Common myeloid progenitor, CD34-positive (primary cell): ENCODE data around the gene DPM1.

ENCODE experiments used
- CTCF ChIA-PET: fragments of 350-600 bp; sonication (Branson Sonifier 250); formaldehyde crosslinking; loops from one replicate; lab custom pipeline; 2021; ENCODE audit warnings: antibody characterized with exemption; lab: Charles Lee
- POLR2A ChIA-PET: fragments of 350-600 bp; sonication (Branson Sonifier 250); formaldehyde crosslinking; loops from one replicate; lab custom pipeline; 2021; ENCODE audit warnings: antibody characterized with exemption; lab: Charles Lee
- DNase-seq, 3 donors: peaks; one replicate each; pipeline versions ENCODE4 v3.0.0 to v3.0.0-alpha.2; 2013
- H3K27ac ChIP-seq, 2 experiments: 1 replicate in 1 of 2; 2 replicates in 1 of 2; pipeline ENCODE4 v1.7.0; 2013; ENCODE audit warnings: inconsistent platforms in 2 of 2, low read length in 2 of 2, mild to moderate bottlenecking in 2 of 2, low read depth in 1 of 2, moderate library complexity in 1 of 2; ENCODE audit not compliant: severe bottlenecking in 2 of 2, insufficient read depth in 1 of 2, poor library complexity in 1 of 2
- H3K27me3 ChIP-seq, 5 experiments: replicated peaks in 2 of 5; 1 replicate in 3 of 5; 2 replicates in 2 of 5; pipeline versions ENCODE4 v1.6.1 to v1.7.0; 2013; ENCODE audit warnings: low read length in 4 of 5, mild to moderate bottlenecking in 2 of 5, moderate library complexity in 2 of 5, inconsistent platforms in 1 of 5; ENCODE audit not compliant: insufficient read depth in 5 of 5, control insufficient read depth in 4 of 5
- H3K36me3 ChIP-seq, 4 experiments: 1 replicate in 2 of 4; 2 replicates in 2 of 4; pipeline versions ENCODE4 v1.6.1 to v1.7.0; 2013; ENCODE audit warnings: low read length in 3 of 4, control low read depth in 1 of 4, mild to moderate bottlenecking in 1 of 4; ENCODE audit not compliant: control insufficient read depth in 4 of 4, insufficient read depth in 4 of 4
- H3K4me1 ChIP-seq, 4 experiments: 1 replicate in 3 of 4; 2 replicates in 1 of 4; pipeline versions ENCODE4 v1.6.1 to v1.7.1; 2013; ENCODE audit warnings: low read length in 3 of 4, mild to moderate bottlenecking in 3 of 4, control low read depth in 1 of 4, inconsistent platforms in 1 of 4, moderate library complexity in 1 of 4; ENCODE audit not compliant: control insufficient read depth in 4 of 4, insufficient read depth in 4 of 4; ENCODE audit errors: control extremely low read depth in 1 of 4
- H3K4me3 ChIP-seq, 7 experiments: 1 replicate in 4 of 7; 2 replicates in 3 of 7; pipeline versions ENCODE4 v1.5.1 to v1.7.0; 2013; ENCODE audit warnings: mild to moderate bottlenecking in 7 of 7, low read length in 6 of 7, moderate library complexity in 6 of 7, inconsistent platforms in 2 of 7, low read depth in 2 of 7, control low read depth in 1 of 7; ENCODE audit not compliant: insufficient read depth in 4 of 7, control insufficient read depth in 1 of 7; ENCODE audit errors: extremely low read depth in 1 of 7
- H3K9me3 ChIP-seq, 5 experiments: 1 replicate in 4 of 5; 2 replicates in 1 of 5; pipeline versions ENCODE4 v1.6.1 to v1.7.1; 2013; ENCODE audit warnings: low read length in 4 of 5, mild to moderate bottlenecking in 2 of 5, inconsistent platforms in 1 of 5, low read depth in 1 of 5, moderate library complexity in 1 of 5; ENCODE audit not compliant: control insufficient read depth in 4 of 5, insufficient read depth in 2 of 5; ENCODE audit errors: control extremely low read depth in 1 of 5
- WGBS: methylation state at CpG from one replicate; pipeline ENCODE4 v1.1.5; 2013; ENCODE audit not compliant: insufficient coverage; 5-methylcytosine and 5-hydroxymethylcytosine counted together

DPM1 gene

GRCh38 chr20:50992336-50992732 is 34.0 kb upstream of the DPM1 start:
- Histone ChIP-seq H3K36me3 (no peaks in the 10 kb centered on the region), H3K27me3 (peaks cover 0 to 18% (median 15%) of the 10 kb centered on the region in 5 experiments), H3K9me3 (no peaks in the 10 kb centered on the region), H3K4me1 (no peaks in the 10 kb centered on the region), H3K27ac (no peak overlapping the region), H3K4me3 (no peak overlapping the region)
- 50% methylated on average over 1 of the region's 4 CpGs for WGBS
- DNase-seq = no peak
- ChIA-PET CTCF (interaction anchor here (0.6 to 7.8 kb wide), 8 partner anchors 11 to 596 kb away, joined by 3 to 66 read pairs (median 4); no protein-coding TSS in a partner anchor), POLR2A (no interaction called here)

- WGBS = 88% methylated on average over 2 of the region's 3 CpGs
- Histone ChIP-seq H3K27me3 (peaks cover 5 to 13% (median 12%) of the 10 kb centered on the region in 5 experiments), H3K36me3 (no peaks in the 10 kb centered on the region), H3K27ac (no peak overlapping the region), H3K4me1 (no peaks in the 10 kb centered on the region), H3K9me3 (no peaks in the 10 kb centered on the region), H3K4me3 (no peak overlapping the region)
- DNase-seq = no peak
- ChIA-PET CTCF (interaction anchor here (1.2 to 7.8 kb wide), 4 partner anchors 10 to 333 kb away, joined by 6 to 66 read pairs (median 12); no protein-coding TSS in a partner anchor), POLR2A (no interaction called here)
These were observed 32.7 kb upstream of the DPM1 start for GRCh38 chr20:50991076-50991475.

- Histone ChIP-seq H3K9me3 (no peaks in the 10 kb centered on the region), H3K36me3 (no peaks in the 10 kb centered on the region), H3K27me3 (peaks cover 2 to 15% (median 8%) of the 10 kb centered on the region in 5 experiments), H3K4me1 (no peaks in the 10 kb centered on the region), H3K4me3 (no peak overlapping the region), H3K27ac (no peak overlapping the region)
- 25% methylated on average over 10 of the region's 13 CpGs for WGBS
- CTCF ChIA-PET = interaction anchor here (0.7 to 11.4 kb wide), 18 partner anchors 8 to 607 kb away, joined by 3 to 184 read pairs (median 4); no protein-coding TSS in a partner anchor
- POLR2A ChIA-PET = interaction anchor here (0.6 to 1.4 kb wide), 2 partner anchors 13 to 319 kb away, joined by 3 to 4 read pairs; no protein-coding TSS in a partner anchor
- peak; percentile 79 to 90 (median 82) for DNase-seq
These were observed 29.3 kb upstream of the DPM1 start for GRCh38 chr20:50987493-50988210.

GRCh38 chr20:50983321-50983720 is 25.0 kb upstream of the DPM1 start:
- Histone ChIP-seq H3K4me3 (no peak overlapping the region), H3K27ac (no peak overlapping the region), H3K9me3 (no peaks in the 10 kb centered on the region), H3K36me3 (no peaks in the 10 kb centered on the region), H3K27me3 (peaks cover 0 to 10% (median 7%) of the 10 kb centered on the region in 5 experiments), H3K4me1 (peaks cover 0 to 4% (median 0%) of the 10 kb centered on the region in 4 experiments)
- ChIA-PET POLR2A (no interaction called here), CTCF (interaction anchor here (0.6 to 11.4 kb wide), 5 partner anchors 15 to 356 kb away, joined by 3 to 184 read pairs (median 3); no protein-coding TSS in a partner anchor)
- WGBS = no CpG with 5 or more reads among the region's 2 CpGs
- DNase-seq = no peak

- WGBS = 58% methylated on average over 4 of the region's 4 CpGs
- peaks cover 0 to 14% (median 8%) of the 10 kb centered on the region in 5 experiments for H3K27me3 ChIP-seq
- no peak overlapping the region for H3K4me3 ChIP-seq
- H3K4me1 ChIP-seq = peaks cover 0 to 4% (median 0%) of the 10 kb centered on the region in 4 experiments
- peak in 2 of 3 donors; percentile 13 to 15 for DNase-seq
- H3K27ac ChIP-seq = no peak overlapping the region
- ChIA-PET CTCF (interaction anchor here (0.9 to 11.4 kb wide), 14 partner anchors 9 to 411 kb away, joined by 3 to 184 read pairs (median 4); partner anchors contain the start of genes BCAS4 and MOCS3), POLR2A (interaction anchor here (0.8 kb wide), 1 partner anchor 24 kb away, joined by 3 read pairs; no protein-coding TSS in a partner anchor)
- H3K36me3 ChIP-seq = no peaks in the 10 kb centered on the region
- no peaks in the 10 kb centered on the region for H3K9me3 ChIP-seq
These were observed 24.0 kb upstream of the DPM1 start for GRCh38 chr20:50982363-50982762.

- H3K4me1 ChIP-seq = peaks cover 0 to 4% (median 0%) of the 10 kb centered on the region in 4 experiments
- DNase-seq = no peak
- no peak overlapping the region for H3K4me3 ChIP-seq
- ChIA-PET POLR2A (interaction anchor here (0.8 kb wide), 1 partner anchor 24 kb away, joined by 3 read pairs; no protein-coding TSS in a partner anchor), CTCF (interaction anchor here (0.9 to 11.4 kb wide), 17 partner anchors 9 to 411 kb away, joined by 3 to 184 read pairs (median 4); partner anchors contain the start of genes BCAS4 and MOCS3)
- no peak overlapping the region for H3K27ac ChIP-seq
- no peaks in the 10 kb centered on the region for H3K9me3 ChIP-seq
- WGBS = 100% methylated on average over 1 of the region's 3 CpGs
- H3K36me3 ChIP-seq = no peaks in the 10 kb centered on the region
- H3K27me3 ChIP-seq = peaks cover 0 to 19% (median 7%) of the 10 kb centered on the region in 5 experiments
These were observed 23.3 kb upstream of the DPM1 start for GRCh38 chr20:50981714-50982048.
